ENCODE results near the gene KCNJ6. TPM values are rescaled to one million over a fixed set of nuclear protein-coding genes. Genes with fewer than 3 reads are reported as not detected.
A peak's percentile ranks its signal among the peaks of the same experiment; 100 is the strongest.

KCNJ6 gene
- total RNA-seq, 1 donor from 2014 or later = 10.5 TPM

DNA sequence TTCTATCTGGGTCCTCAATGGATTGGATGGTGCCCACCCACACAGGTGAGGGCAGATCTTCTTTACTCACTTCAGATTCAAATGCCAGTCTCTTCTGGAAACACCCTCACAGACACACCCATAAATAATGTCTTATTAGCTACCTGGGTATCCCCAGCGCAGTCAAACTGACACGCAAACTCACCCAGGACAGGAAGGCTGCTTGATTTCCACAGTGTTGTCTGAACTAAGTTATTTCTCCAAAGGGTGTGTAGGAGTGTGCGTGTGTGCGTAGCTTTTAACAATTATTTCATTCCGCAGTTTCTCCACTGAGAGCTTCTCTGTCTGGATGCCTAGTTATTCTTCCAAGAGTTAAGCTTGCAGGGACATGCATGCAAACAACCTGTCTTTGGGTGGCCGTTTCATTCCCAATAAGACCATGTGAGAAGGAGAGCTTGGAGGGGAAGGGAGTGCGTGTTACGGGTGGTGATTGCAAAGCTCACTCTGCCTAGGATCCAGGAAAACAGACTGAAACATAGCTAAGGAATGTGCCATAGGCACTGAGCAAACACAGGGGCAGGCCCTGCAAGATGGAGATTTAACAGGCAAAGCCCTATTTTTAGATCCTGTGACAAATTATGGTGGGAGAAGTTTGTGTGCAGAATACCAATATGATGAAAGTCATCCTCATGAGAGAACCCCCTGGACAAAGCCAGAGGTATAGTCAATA, 280.0 kb downstream of the KCNJ6 start:
- DNase-seq (ENCODE audit: extremely low spot score, unreplicated experiment) = no peak
- no peak for TF ChIP-seq CTCF (IDR thresholded peaks at IDR 0.05)
- Mint-ChIP-seq H3K9me3 (ENCODE audit: unreplicated experiment) (peaks cover 28% of the 10 kb centered on the region), H3K4me1 (ENCODE audit: unreplicated experiment) (peaks cover 27% of the 10 kb centered on the region), H3K27me3 (ENCODE audit: unreplicated experiment) (no peaks in the 10 kb centered on the region), H3K36me3 (ENCODE audit: unreplicated experiment) (peaks cover 12% of the 10 kb centered on the region), H3K27ac (ENCODE audit: unreplicated experiment) (peak overlapping the region; percentile 90), H3K4me3 (ENCODE audit: unreplicated experiment) (peak overlapping the region; percentile 44)

- H3K4me1 Mint-ChIP-seq (ENCODE audit: unreplicated experiment) = peaks cover 22% of the 10 kb centered on the region
- H3K27me3 Mint-ChIP-seq (ENCODE audit: unreplicated experiment) = no peaks in the 10 kb centered on the region
- H3K9me3 Mint-ChIP-seq (ENCODE audit: unreplicated experiment) = peaks cover 27% of the 10 kb centered on the region
- DNase-seq (ENCODE audit: extremely low spot score, unreplicated experiment) = no peak
- TF ChIP-seq CTCF (IDR thresholded peaks at IDR 0.05) = no peak
- H3K27ac Mint-ChIP-seq (ENCODE audit: unreplicated experiment) = no peak overlapping the region
- no peak overlapping the region for H3K4me3 Mint-ChIP-seq (ENCODE audit: unreplicated experiment)
- H3K36me3 Mint-ChIP-seq (ENCODE audit: unreplicated experiment) = peaks cover 19% of the 10 kb centered on the region
Measured at GRCh38 chr21:37631319-37632117, 284.7 kb downstream of the KCNJ6 start.

- peaks cover 27% of the 10 kb centered on the region for H3K9me3 Mint-ChIP-seq (ENCODE audit: unreplicated experiment)
- peaks cover 19% of the 10 kb centered on the region for H3K4me1 Mint-ChIP-seq (ENCODE audit: unreplicated experiment)
- TF ChIP-seq CTCF (IDR thresholded peaks at IDR 0.05) = no peak
- H3K36me3 Mint-ChIP-seq (ENCODE audit: unreplicated experiment) = peaks cover 19% of the 10 kb centered on the region
- no peaks in the 10 kb centered on the region for H3K27me3 Mint-ChIP-seq (ENCODE audit: unreplicated experiment)
- DNase-seq (ENCODE audit: extremely low spot score, unreplicated experiment) = no peak
- H3K27ac Mint-ChIP-seq (ENCODE audit: unreplicated experiment) = no peak overlapping the region
- H3K4me3 Mint-ChIP-seq (ENCODE audit: unreplicated experiment) = no peak overlapping the region
Measured at GRCh38 chr21:37630872-37631271, 285.4 kb downstream of the KCNJ6 start.

GRCh38 chr21:37628362-37628761, 287.9 kb downstream of the KCNJ6 start:
- Mint-ChIP-seq H3K9me3 (ENCODE audit: unreplicated experiment) (peaks cover 17% of the 10 kb centered on the region), H3K36me3 (ENCODE audit: unreplicated experiment) (peaks cover 12% of the 10 kb centered on the region)

More at GRCh38 chr21:37628362-37628761, 287.9 kb downstream of the KCNJ6 start:
- no peaks in the 10 kb centered on the region for H3K27me3 Mint-ChIP-seq (ENCODE audit: unreplicated experiment)
- H3K4me1 Mint-ChIP-seq (ENCODE audit: unreplicated experiment) = peaks cover 25% of the 10 kb centered on the region
- TF ChIP-seq CTCF (IDR thresholded peaks at IDR 0.05) = no peak
- DNase-seq (ENCODE audit: extremely low spot score, unreplicated experiment) = no peak
- no peak overlapping the region for H3K4me3 Mint-ChIP-seq (ENCODE audit: unreplicated experiment)
- no peak overlapping the region for H3K27ac Mint-ChIP-seq (ENCODE audit: unreplicated experiment)

All from osteocyte (in vitro differentiated cells).